Activated CD4-positive, alpha-beta T cell treated with anti-CD3 and anti-CD28 coated beads, Interleukin-2, amount 10 ng/mL, durations not matched to agents 7 days and 5 days (primary cell): ENCODE measurements around the gene ZNF444. TPM values are rescaled to one million over a fixed set of nuclear protein-coding genes. Genes with fewer than 3 reads are reported as not detected.

Source experiments
- CTCF ChIA-PET: fragments of 350-600 bp; sonication (Branson Sonifier 250); formaldehyde crosslinking; loops from one replicate; lab custom pipeline; 2021; ENCODE audit warnings: antibody characterized with exemption; lab: Charles Lee
- POLR2A ChIA-PET: fragments of 350-600 bp; sonication (Branson Sonifier 250); formaldehyde crosslinking; loops from one replicate; lab custom pipeline; 2021; ENCODE audit warnings: antibody characterized with exemption; lab: Charles Lee
- DNase-seq: peaks from one replicate; pipeline ENCODE4 v3.0.0-alpha.2; 2020
- H3K27ac Mint-ChIP-seq: one replicate; pipeline ENCODE4 v1.8.0; 2021; ENCODE audit warnings: mild to moderate bottlenecking, moderate library complexity, mixed read lengths
- H3K27me3 Mint-ChIP-seq: one replicate; pipeline ENCODE4 v1.8.0; 2021; ENCODE audit warnings: mixed read lengths
- H3K36me3 Mint-ChIP-seq: one replicate; pipeline ENCODE4 v1.8.0; 2021; ENCODE audit warnings: low read depth, mixed read lengths
- H3K4me1 Mint-ChIP-seq: one replicate; pipeline ENCODE4 v1.8.0; 2021; ENCODE audit warnings: mixed read lengths
- H3K4me3 Mint-ChIP-seq: one replicate; pipeline ENCODE4 v1.8.0; 2021; ENCODE audit warnings: mild to moderate bottlenecking, moderate library complexity, mixed read lengths
- H3K9me3 Mint-ChIP-seq: one replicate; pipeline ENCODE4 v1.8.0; 2021; ENCODE audit warnings: mixed read lengths
- total RNA-seq, 2 experiments: library from RNA; stranded (reverse); gene quantifications; one replicate each; pipeline ENCODE4 v1.2.3, GENCODE V29; 2021

Gene ZNF444
- total RNA-seq, 2 experiments from 2014 or later, result 26.5 to 34.6 TPM

GRCh38 chr19:56111601-56112312 lies 29.3 kb upstream of the ZNF444 start:
- Mint-ChIP-seq H3K36me3 (peaks cover 9% of the 10 kb centered on the region), H3K4me3 (peak overlapping the region; percentile 61), H3K27me3 (no peaks in the 10 kb centered on the region), H3K4me1 (peaks cover 64% of the 10 kb centered on the region), H3K27ac (peak overlapping the region; percentile 90), H3K9me3 (no peaks in the 10 kb centered on the region)
- POLR2A ChIA-PET, result interaction anchor here (0.7 kb wide), 1 partner anchor 53 kb away, joined by 3 read pairs; no protein-coding TSS in a partner anchor
- peak; percentile 87 for DNase-seq
- CTCF ChIA-PET, result interaction anchor here (0.6 kb wide), 1 partner anchor 52 kb away, joined by 3 read pairs; no protein-coding TSS in a partner anchor

- POLR2A ChIA-PET, result no interaction called here
- Mint-ChIP-seq H3K36me3 (peaks cover 9% of the 10 kb centered on the region), H3K9me3 (no peaks in the 10 kb centered on the region), H3K4me3 (peak overlapping the region; percentile 61), H3K27me3 (no peaks in the 10 kb centered on the region), H3K4me1 (peaks cover 59% of the 10 kb centered on the region), H3K27ac (peak overlapping the region; percentile 90)
- CTCF ChIA-PET, result no interaction called here
- no peak for DNase-seq
These were observed 28.8 kb upstream of the ZNF444 start for GRCh38 chr19:56112313-56112709.

- Mint-ChIP-seq H3K27me3 (no peaks in the 10 kb centered on the region), H3K4me1 (peaks cover 59% of the 10 kb centered on the region), H3K36me3 (peaks cover 9% of the 10 kb centered on the region), H3K9me3 (no peaks in the 10 kb centered on the region), H3K4me3 (peak overlapping the region; percentile 46), H3K27ac (peak overlapping the region; percentile 83)
- ChIA-PET CTCF (interaction anchor here (0.6 kb wide), 1 partner anchor 19 kb away, joined by 9 read pairs; no protein-coding TSS in a partner anchor), POLR2A (no interaction called here)
- no peak for DNase-seq
These were observed 27.9 kb upstream of the ZNF444 start for GRCh38 chr19:56113074-56113632.

- Mint-ChIP-seq H3K4me1 (peaks cover 65% of the 10 kb centered on the region), H3K27ac (peak overlapping the region; percentile 86), H3K9me3 (no peaks in the 10 kb centered on the region), H3K36me3 (peaks cover 10% of the 10 kb centered on the region), H3K27me3 (no peaks in the 10 kb centered on the region), H3K4me3 (no peak overlapping the region)
- no peak for DNase-seq
- CTCF ChIA-PET, result interaction anchor here (0.6 to 1.3 kb wide), 2 partner anchors 31 to 46 kb away, joined by 3 to 4 read pairs; no protein-coding TSS in a partner anchor
- POLR2A ChIA-PET, result no interaction called here
These were observed 26.9 kb upstream of the ZNF444 start for GRCh38 chr19:56114051-56114777.

GRCh38 chr19:56114778-56115110 lies 26.3 kb upstream of the ZNF444 start:
- H3K27ac Mint-ChIP-seq, result peak overlapping the region; percentile 86
- H3K4me1 Mint-ChIP-seq, result peaks cover 70% of the 10 kb centered on the region
- DNase-seq, result no peak
- no peaks in the 10 kb centered on the region for H3K27me3 Mint-ChIP-seq
- H3K36me3 Mint-ChIP-seq, result peaks cover 14% of the 10 kb centered on the region
- CTCF ChIA-PET, result interaction anchor here (1.0 to 1.3 kb wide), 2 partner anchors 27 to 30 kb away, joined by 3 read pairs; no protein-coding TSS in a partner anchor
- H3K4me3 Mint-ChIP-seq, result no peak overlapping the region
- POLR2A ChIA-PET, result no interaction called here
- no peaks in the 10 kb centered on the region for H3K9me3 Mint-ChIP-seq

- Mint-ChIP-seq H3K27ac (peak overlapping the region; percentile 25), H3K4me1 (peaks cover 69% of the 10 kb centered on the region), H3K4me3 (no peak overlapping the region), H3K36me3 (peaks cover 14% of the 10 kb centered on the region), H3K27me3 (no peaks in the 10 kb centered on the region), H3K9me3 (no peaks in the 10 kb centered on the region)
- CTCF ChIA-PET, result interaction anchor here (1.0 to 1.3 kb wide), 2 partner anchors 27 to 30 kb away, joined by 3 read pairs; no protein-coding TSS in a partner anchor
- no peak for DNase-seq
- POLR2A ChIA-PET, result no interaction called here
These were observed 25.6 kb upstream of the ZNF444 start for GRCh38 chr19:56115490-56115889.

- peaks cover 14% of the 10 kb centered on the region for H3K36me3 Mint-ChIP-seq
- POLR2A ChIA-PET, result no interaction called here
- DNase-seq, result no peak
- CTCF ChIA-PET, result no interaction called here
- H3K4me1 Mint-ChIP-seq, result peaks cover 61% of the 10 kb centered on the region
- H3K4me3 Mint-ChIP-seq, result no peak overlapping the region
- H3K9me3 Mint-ChIP-seq, result no peaks in the 10 kb centered on the region
- H3K27me3 Mint-ChIP-seq, result no peaks in the 10 kb centered on the region
- no peak overlapping the region for H3K27ac Mint-ChIP-seq
These were observed 24.5 kb upstream of the ZNF444 start for GRCh38 chr19:56116606-56117005.

- peaks cover 13% of the 10 kb centered on the region for H3K36me3 Mint-ChIP-seq
- H3K27ac Mint-ChIP-seq, result no peak overlapping the region
- DNase-seq, result no peak
- no peaks in the 10 kb centered on the region for H3K27me3 Mint-ChIP-seq
- H3K9me3 Mint-ChIP-seq, result no peaks in the 10 kb centered on the region
- no peak overlapping the region for H3K4me3 Mint-ChIP-seq
- CTCF ChIA-PET, result no interaction called here
- POLR2A ChIA-PET, result no interaction called here
- H3K4me1 Mint-ChIP-seq, result peaks cover 62% of the 10 kb centered on the region
These were observed 23.7 kb upstream of the ZNF444 start for GRCh38 chr19:56117376-56117884.

- H3K27ac Mint-ChIP-seq, result peak overlapping the region; percentile 9
These were observed 23.2 kb upstream of the ZNF444 start for GRCh38 chr19:56117889-56118288.

GRCh38 chr19:56118666-56119581 lies 22.2 kb upstream of the ZNF444 start:
- POLR2A ChIA-PET, result no interaction called here
- no peak for DNase-seq
- H3K27ac Mint-ChIP-seq, result peak overlapping the region; percentile 92
- H3K4me3 Mint-ChIP-seq, result peak overlapping the region; percentile 85
- peaks cover 1% of the 10 kb centered on the region for H3K9me3 Mint-ChIP-seq
- CTCF ChIA-PET, result no interaction called here
- peaks cover 53% of the 10 kb centered on the region for H3K4me1 Mint-ChIP-seq
- no peaks in the 10 kb centered on the region for H3K27me3 Mint-ChIP-seq
- H3K36me3 Mint-ChIP-seq, result peaks cover 12% of the 10 kb centered on the region

More at GRCh38 chr19:56117889-56118288, 23.2 kb upstream of the ZNF444 start:
- Mint-ChIP-seq H3K36me3 (peaks cover 12% of the 10 kb centered on the region), H3K27me3 (no peaks in the 10 kb centered on the region), H3K9me3 (no peaks in the 10 kb centered on the region), H3K4me3 (no peak overlapping the region), H3K4me1 (peaks cover 59% of the 10 kb centered on the region)
- no peak for DNase-seq
- ChIA-PET POLR2A (no interaction called here), CTCF (interaction anchor here (0.5 kb wide), 1 partner anchor 48 kb away, joined by 4 read pairs; no protein-coding TSS in a partner anchor)

GRCh38 chr19:56119582-56119978 lies 21.5 kb upstream of the ZNF444 start:
- peak overlapping the region; percentile 85 for H3K4me3 Mint-ChIP-seq
- peaks cover 53% of the 10 kb centered on the region for H3K4me1 Mint-ChIP-seq
- CTCF ChIA-PET, result no interaction called here
- DNase-seq, result no peak
- peak overlapping the region; percentile 92 for H3K27ac Mint-ChIP-seq
- H3K36me3 Mint-ChIP-seq, result peaks cover 12% of the 10 kb centered on the region
- POLR2A ChIA-PET, result no interaction called here
- peaks cover 3% of the 10 kb centered on the region for H3K9me3 Mint-ChIP-seq
- H3K27me3 Mint-ChIP-seq, result no peaks in the 10 kb centered on the region

- ChIA-PET CTCF (no interaction called here), POLR2A (no interaction called here)
- no peaks in the 10 kb centered on the region for H3K27me3 Mint-ChIP-seq
- peaks cover 4% of the 10 kb centered on the region for H3K9me3 Mint-ChIP-seq
- H3K36me3 Mint-ChIP-seq, result peaks cover 8% of the 10 kb centered on the region
- H3K4me1 Mint-ChIP-seq, result peaks cover 53% of the 10 kb centered on the region
- peak overlapping the region; percentile 92 for H3K27ac Mint-ChIP-seq
- no peak for DNase-seq
- H3K4me3 Mint-ChIP-seq, result peak overlapping the region; percentile 85
These were observed 21.1 kb upstream of the ZNF444 start for GRCh38 chr19:56120002-56120370.
